ENCODE results near the gene ITGA7.
A peak's percentile ranks its signal among the peaks of the same experiment; 100 is the strongest.

ITGA7 gene

DNA sequence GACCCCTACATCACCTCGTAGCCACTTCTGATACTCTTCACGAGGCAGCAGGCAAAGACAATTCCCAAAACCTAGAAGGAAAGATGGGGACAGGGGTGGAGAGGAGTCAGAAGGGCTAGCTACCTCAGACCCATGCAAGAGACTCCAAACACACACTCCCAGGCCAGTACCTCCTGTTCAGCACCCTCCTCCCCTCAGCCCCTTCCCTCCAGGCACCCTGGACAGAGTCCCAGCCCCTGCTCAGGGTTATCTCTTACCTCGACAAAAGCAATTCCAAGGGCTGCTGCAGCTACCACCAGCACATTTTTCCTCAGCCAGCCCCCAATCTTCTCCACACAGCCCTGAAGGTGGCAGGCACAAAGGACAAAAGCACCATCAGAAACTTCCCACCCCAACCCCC, 17.9 kb upstream of the ITGA7 start:
- H4K20me1 ChIP-seq (ENCODE audit: control insufficient read depth, insufficient read depth, low read depth, low read length) = no peaks in the 10 kb centered on the region
- no peaks in the 10 kb centered on the region for H3K27me3 ChIP-seq (ENCODE audit: control insufficient read depth, low read length)
- no peak overlapping the region for H3K4me2 ChIP-seq (ENCODE audit: low read length)
- H3K9me2 ChIP-seq (replicated peaks; ENCODE audit: control insufficient read depth, low read length) = no peaks in the 10 kb centered on the region
- H3K9me3 ChIP-seq (ENCODE audit: control insufficient read depth, insufficient read depth, low read length) = no peaks in the 10 kb centered on the region
- H3K4me1 ChIP-seq (ENCODE audit: control insufficient read depth, low read length) = peaks cover 26% of the 10 kb centered on the region
- TF ChIP-seq, protein P1, sequence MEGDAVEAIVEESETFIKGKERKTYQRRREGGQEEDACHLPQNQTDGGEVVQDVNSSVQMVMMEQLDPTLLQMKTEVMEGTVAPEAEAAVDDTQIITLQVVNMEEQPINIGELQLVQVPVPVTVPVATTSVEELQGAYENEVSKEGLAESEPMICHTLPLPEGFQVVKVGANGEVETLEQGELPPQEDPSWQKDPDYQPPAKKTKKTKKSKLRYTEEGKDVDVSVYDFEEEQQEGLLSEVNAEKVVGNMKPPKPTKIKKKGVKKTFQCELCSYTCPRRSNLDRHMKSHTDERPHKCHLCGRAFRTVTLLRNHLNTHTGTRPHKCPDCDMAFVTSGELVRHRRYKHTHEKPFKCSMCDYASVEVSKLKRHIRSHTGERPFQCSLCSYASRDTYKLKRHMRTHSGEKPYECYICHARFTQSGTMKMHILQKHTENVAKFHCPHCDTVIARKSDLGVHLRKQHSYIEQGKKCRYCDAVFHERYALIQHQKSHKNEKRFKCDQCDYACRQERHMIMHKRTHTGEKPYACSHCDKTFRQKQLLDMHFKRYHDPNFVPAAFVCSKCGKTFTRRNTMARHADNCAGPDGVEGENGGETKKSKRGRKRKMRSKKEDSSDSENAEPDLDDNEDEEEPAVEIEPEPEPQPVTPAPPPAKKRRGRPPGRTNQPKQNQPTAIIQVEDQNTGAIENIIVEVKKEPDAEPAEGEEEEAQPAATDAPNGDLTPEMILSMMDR (IDR thresholded peaks at IDR 0.05; ENCODE audit: low read depth, low read length, poor library complexity, severe bottlenecking) = no peak
- TF ChIP-seq EZH2phosphoT487 (IDR thresholded peaks at IDR 0.05; ENCODE audit: borderline replicate concordance, low read length) = no peak
- H3K4me3 ChIP-seq (ENCODE audit: low read length) = no peak overlapping the region
- no peak overlapping the region for H3K27ac ChIP-seq (ENCODE audit: low read depth, low read length)
- peaks cover 23% of the 10 kb centered on the region for H3K36me3 ChIP-seq (ENCODE audit: control insufficient read depth, low read length)
- H3F3A ChIP-seq (ENCODE audit: control insufficient read depth, insufficient read depth) = peaks cover 12% of the 10 kb centered on the region
- peaks cover 7% of the 10 kb centered on the region for H3K79me2 ChIP-seq (ENCODE audit: control insufficient read depth, low read length)

DNA sequence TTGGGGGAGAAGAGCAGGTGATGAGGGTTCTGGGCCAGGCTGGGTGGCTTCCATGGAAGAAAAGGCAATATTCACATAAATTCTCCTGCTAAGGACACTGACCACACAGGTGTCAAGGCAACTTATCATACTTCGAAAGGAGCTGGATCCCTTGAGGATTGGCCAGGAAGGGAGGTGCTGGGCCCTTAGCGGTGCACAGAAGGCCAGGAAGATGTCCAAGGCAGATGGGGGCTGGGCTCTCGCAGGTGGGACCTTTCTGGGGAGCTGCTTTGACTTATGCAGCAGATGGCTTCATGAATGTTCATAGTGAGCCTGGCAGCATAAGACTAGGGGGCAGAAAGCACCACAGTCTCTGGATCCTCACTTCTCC, 17.2 kb upstream of the ITGA7 start:
- H4K20me1 ChIP-seq (ENCODE audit: control insufficient read depth, insufficient read depth, low read depth, low read length) = no peaks in the 10 kb centered on the region
- H3K79me2 ChIP-seq (ENCODE audit: control insufficient read depth, low read length) = peaks cover 7% of the 10 kb centered on the region
- H3F3A ChIP-seq (ENCODE audit: control insufficient read depth, insufficient read depth) = peaks cover 6% of the 10 kb centered on the region
- no peaks in the 10 kb centered on the region for H3K27me3 ChIP-seq (ENCODE audit: control insufficient read depth, low read length)
- H3K9me2 ChIP-seq (replicated peaks; ENCODE audit: control insufficient read depth, low read length) = no peaks in the 10 kb centered on the region
- no peak overlapping the region for H3K4me2 ChIP-seq (ENCODE audit: low read length)
- no peaks in the 10 kb centered on the region for H3K9me3 ChIP-seq (ENCODE audit: control insufficient read depth, insufficient read depth, low read length)
- peaks cover 28% of the 10 kb centered on the region for H3K36me3 ChIP-seq (ENCODE audit: control insufficient read depth, low read length)
- H3K4me3 ChIP-seq (ENCODE audit: low read length) = no peak overlapping the region
- H3K27ac ChIP-seq (ENCODE audit: low read depth, low read length) = no peak overlapping the region
- H3K4me1 ChIP-seq (ENCODE audit: control insufficient read depth, low read length) = peaks cover 20% of the 10 kb centered on the region
- TF ChIP-seq, protein P1 (IDR thresholded peaks at IDR 0.05; ENCODE audit: low read depth, low read length, poor library complexity, severe bottlenecking) = no peak
- TF ChIP-seq EZH2phosphoT487 (IDR thresholded peaks at IDR 0.05; ENCODE audit: borderline replicate concordance, low read length) = no peak

DNA sequence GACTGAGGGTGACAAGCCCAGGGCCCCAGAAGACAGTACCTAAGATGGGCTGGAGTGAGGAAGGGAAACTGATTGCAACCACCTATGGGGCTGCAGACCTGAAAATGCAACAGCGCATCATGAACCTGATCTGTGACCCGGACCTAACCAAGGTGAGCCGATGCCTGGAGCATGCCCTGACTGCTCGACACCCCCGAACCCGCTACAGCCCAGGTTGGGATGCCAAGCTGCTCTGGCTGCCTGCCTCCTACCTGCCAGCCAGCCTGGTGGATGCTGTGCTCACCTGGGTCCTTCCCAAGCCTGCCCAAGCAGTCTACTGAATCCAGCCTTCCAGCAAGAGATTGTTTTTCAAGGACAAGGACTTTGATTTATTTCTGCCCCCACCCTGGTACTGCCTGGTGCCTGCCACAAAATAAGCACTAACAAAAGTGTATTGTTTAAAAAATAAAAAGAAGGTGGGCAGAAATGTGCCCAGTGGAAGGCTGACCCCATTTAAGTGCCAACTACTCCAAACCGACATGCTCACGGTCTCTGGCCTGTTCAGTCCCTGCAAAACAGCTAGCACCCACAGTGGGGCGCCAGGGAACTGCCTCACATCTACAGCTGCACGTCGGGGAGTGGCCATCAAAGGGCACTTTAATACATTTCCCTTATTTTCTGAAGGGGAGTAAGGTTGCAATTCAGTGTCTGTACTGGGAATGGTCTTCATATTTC, 16.7 kb upstream of the ITGA7 start:
- no peak overlapping the region for H3K27ac ChIP-seq (ENCODE audit: low read depth, low read length)
- H4K20me1 ChIP-seq (ENCODE audit: control insufficient read depth, insufficient read depth, low read depth, low read length) = no peaks in the 10 kb centered on the region
- H3K9me2 ChIP-seq (replicated peaks; ENCODE audit: control insufficient read depth, low read length) = no peaks in the 10 kb centered on the region
- no peaks in the 10 kb centered on the region for H3K9me3 ChIP-seq (ENCODE audit: control insufficient read depth, insufficient read depth, low read length)
- H3K79me2 ChIP-seq (ENCODE audit: control insufficient read depth, low read length) = peaks cover 7% of the 10 kb centered on the region
- no peak overlapping the region for H3K4me3 ChIP-seq (ENCODE audit: low read length)
- no peaks in the 10 kb centered on the region for H3K27me3 ChIP-seq (ENCODE audit: control insufficient read depth, low read length)
- H3K4me1 ChIP-seq (ENCODE audit: control insufficient read depth, low read length) = peaks cover 14% of the 10 kb centered on the region
- H3F3A ChIP-seq (ENCODE audit: control insufficient read depth, insufficient read depth) = peaks cover 6% of the 10 kb centered on the region; the same call in 1 of the 2 replicates
- H3K4me2 ChIP-seq (ENCODE audit: low read length) = no peak overlapping the region
- H3K36me3 ChIP-seq (ENCODE audit: control insufficient read depth, low read length) = peaks cover 33% of the 10 kb centered on the region
- TF ChIP-seq EZH2phosphoT487 (IDR thresholded peaks at IDR 0.05; ENCODE audit: borderline replicate concordance, low read length) = no peak
- TF ChIP-seq, protein P1 (IDR thresholded peaks at IDR 0.05; ENCODE audit: low read depth, low read length, poor library complexity, severe bottlenecking) = peak; percentile 86
